GM08714 (cell line): ENCODE data around the gene IQSEC3.
"Not testable (repeated sequence)": the region's sequence is repeated elsewhere in the genome, so short reads cannot be mapped to it uniquely, and the experiment has no call there.

ENCODE experiments used
- H3K4me3 ChIP-seq: fragments of 200-500 bp; sonication (Bioruptor generic); 2 replicates; pipeline ENCODE4 v1.5.1; 2014; ENCODE audit warnings: mild to moderate bottlenecking, low read length, inconsistent platforms
- ZNF274 ChIP-seq: IDR thresholded peaks from 2 replicates; pipeline ENCODE4 v1.6.1; 2012; ENCODE audit warnings: mild to moderate bottlenecking, low read depth, low read length

Gene IQSEC3

GRCh38 chr12:52902-53734, 13.4 kb upstream of the IQSEC3 start:
- H3K4me3 ChIP-seq, result not testable (repeated sequence)

GRCh38 chr12:53735-54730, 12.5 kb upstream of the IQSEC3 start:
- no peak overlapping the region for H3K4me3 ChIP-seq
- TF ChIP-seq ZNF274, result no peak

DNA sequence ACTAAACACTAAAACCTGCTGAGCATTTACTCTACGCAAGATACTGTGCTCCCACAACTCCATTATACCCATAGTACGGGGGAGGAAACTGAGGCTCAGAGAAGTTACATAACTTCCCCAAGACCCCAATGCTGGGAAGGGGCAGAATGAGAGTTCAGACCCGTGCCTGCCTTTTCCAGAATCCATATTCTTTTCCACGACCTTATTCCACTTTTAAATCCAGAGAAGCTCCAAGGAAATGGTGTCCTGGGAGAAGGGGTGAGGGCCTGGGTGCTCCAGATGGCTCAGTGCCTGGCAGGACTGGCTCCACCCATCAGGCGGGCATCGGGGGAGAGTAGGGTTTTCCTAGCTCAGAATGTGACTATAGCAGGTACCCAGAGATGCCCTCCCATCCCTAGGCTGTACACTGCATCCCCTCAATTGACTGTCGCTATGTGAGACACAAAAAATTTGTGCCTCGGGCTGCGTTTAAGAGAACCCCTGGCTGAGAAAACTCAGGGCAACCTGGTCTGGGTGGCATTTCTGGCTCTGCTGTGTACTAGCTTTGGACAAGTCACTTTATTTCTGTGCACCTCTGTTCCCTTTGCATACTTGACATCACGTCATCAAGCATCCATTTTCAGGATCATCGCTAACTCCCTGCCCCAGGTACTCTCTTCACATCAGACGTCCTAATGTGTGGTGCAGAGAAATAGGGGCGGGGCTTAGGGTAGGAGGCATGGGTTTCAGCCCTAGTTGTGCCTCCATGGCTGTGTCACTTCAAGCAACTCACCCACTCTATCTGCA, 11.6 kb upstream of the IQSEC3 start:
- no peak for TF ChIP-seq ZNF274

GRCh38 chr12:56683-57346, 9.8 kb upstream of the IQSEC3 start:
- TF ChIP-seq ZNF274, result no peak
- no peak overlapping the region for H3K4me3 ChIP-seq

More for the DNA sequence above, 11.6 kb upstream of the IQSEC3 start:
- H3K4me3 ChIP-seq, result no peak overlapping the region

DNA sequence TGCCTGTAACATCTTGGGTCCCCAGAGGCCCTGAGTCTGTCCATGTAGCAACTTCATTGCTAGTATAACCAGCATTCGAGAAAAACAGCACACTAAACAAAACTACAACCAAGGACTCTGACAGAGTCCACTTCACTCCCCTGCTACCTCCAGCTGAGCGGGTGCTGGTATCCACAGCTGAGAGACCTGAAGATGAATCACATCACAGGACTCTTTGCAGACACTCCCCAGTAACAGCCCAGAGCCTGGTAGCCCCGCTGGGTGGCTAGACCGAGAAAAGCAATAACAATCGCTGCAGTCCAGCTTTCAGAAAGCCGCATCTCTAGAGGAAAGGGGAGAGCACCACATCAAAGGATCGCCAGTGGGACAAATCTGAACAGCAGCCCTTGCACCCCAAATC, 9.0 kb upstream of the IQSEC3 start:
- no peak overlapping the region for H3K4me3 ChIP-seq
- TF ChIP-seq ZNF274, result no peak

GRCh38 chr12:58832-59231, 7.7 kb upstream of the IQSEC3 start:
- TF ChIP-seq ZNF274, result no peak
- H3K4me3 ChIP-seq, result no peak overlapping the region

DNA sequence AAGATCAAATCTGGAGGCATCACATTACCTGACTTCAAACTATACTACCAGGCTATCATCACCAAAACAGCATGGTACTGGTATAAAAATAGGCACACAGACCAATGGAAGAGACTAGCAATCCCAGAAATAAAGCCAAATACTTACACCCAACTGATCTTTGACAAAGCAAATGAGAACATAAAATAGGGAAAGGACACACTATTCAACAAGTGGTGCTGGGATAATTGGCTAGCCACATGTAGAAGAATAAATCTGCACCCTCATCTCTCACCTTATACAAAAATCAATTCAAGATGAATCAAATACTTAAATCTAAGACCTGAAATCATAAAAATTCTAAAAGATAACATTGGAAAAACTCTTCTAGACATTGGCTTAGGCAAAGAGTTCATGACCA, 4.7 kb upstream of the IQSEC3 start:
- not testable (repeated sequence) for H3K4me3 ChIP-seq

DNA sequence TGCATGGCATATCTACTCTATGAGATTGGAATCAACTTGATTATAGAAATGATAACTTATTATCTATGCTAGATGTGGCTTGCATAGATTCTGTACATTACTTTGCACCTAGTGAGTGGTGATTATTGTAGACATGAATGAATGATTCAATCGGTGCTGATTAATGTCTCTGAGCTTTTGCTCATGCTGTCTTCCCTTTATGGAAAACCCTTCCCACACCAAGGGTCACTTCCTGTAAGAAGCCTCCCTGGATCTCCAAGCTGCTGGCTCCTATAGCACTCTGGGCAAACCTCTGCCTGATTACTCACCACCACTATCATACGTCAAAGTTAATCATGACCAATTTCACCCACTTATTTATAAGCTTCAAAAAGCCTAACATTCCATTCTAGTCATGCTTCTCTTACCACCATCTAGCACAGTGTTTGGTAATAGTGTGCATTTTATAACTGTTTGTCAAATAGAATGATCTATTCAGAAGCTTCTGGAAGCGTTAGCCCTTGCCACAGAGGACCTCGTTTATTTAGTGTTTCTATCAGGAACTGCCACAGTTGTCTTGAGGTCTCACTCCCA, 990 bp upstream of the IQSEC3 start:
- not testable (repeated sequence) for H3K4me3 ChIP-seq

GRCh38 chr12:66782-67504, 376 bp downstream of the IQSEC3 start:
- not testable (repeated sequence) for H3K4me3 ChIP-seq

DNA sequence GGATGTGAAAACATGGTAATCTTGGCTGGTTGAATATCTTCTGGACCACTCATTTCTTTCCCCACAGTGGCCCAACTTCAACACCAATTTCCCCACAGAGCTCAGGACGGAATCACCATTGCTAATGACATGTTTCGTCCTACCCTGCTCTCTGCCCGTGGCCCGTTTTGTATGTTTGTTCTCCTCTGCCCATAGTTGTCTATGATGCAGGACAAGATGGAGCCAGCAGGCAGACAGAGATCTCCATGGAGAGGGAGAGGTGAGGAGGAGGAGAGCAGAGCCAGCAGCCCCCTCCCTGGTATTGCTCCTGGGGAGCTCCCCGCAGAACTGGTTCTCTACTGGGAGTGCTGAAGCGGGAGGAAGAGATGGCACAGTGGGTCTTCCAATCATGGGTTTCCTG, 3.1 kb downstream of the IQSEC3 start:
- H3K4me3 ChIP-seq, result not testable (repeated sequence)

DNA sequence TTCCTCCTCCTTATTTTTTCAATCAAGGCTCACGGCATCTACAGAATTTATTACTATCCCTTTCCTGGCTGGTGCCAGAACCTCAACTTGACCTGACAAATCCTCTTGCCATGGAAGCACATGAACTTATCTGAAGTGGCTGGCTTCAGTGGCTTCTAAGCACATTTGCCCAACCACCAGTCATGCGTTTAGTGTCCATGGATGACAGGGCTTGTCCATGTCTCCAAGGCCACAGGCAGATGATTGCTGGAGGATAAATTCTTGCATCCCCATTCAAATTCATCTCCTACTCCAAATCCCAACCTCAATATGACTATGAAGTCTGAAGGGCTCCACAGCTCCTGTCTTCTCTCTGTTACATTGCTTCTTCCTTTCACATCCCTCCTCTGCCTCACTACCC, 4.0 kb downstream of the IQSEC3 start:
- H3K4me3 ChIP-seq, result not testable (repeated sequence)

GRCh38 chr12:72018-72417, 5.5 kb downstream of the IQSEC3 start:
- H3K4me3 ChIP-seq, result not testable (repeated sequence)

DNA sequence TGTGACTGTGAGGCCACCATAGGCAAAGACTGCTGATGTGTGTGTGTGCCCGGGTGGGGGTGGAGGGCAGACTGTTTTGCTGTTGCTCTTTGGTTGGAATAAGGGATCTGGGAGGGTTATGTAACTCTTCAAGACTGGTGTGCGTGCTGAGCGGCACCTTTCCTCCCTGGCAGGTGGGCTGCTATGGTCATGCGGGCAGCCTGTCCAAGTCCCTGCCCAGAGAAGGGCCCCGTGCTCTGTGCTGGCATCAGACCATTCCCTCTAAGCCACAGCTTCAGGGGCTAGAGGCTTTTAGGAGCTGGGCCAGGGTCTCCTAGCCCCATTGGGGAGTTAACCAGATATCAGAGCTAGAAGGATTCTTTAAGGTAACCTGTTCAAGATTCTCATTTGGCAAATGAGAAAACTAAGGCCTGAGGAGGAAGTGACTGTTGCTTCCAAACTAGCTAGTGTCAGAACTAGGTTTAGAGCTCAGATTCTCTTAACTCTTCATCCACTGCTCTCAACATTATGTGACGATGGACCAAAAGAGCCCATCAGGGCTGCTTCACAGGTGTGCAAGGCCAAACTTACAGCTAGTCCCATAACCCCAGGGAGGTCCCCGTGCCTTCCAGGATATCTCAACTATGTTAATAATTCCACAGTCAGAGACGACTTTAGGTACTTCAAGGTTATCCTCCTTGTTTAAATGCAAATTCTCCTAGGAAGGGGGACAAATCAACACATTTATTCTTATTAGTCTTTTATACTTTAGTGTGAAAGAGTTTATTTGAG, 8.0 kb downstream of the IQSEC3 start:
- not testable (repeated sequence) for H3K4me3 ChIP-seq

DNA sequence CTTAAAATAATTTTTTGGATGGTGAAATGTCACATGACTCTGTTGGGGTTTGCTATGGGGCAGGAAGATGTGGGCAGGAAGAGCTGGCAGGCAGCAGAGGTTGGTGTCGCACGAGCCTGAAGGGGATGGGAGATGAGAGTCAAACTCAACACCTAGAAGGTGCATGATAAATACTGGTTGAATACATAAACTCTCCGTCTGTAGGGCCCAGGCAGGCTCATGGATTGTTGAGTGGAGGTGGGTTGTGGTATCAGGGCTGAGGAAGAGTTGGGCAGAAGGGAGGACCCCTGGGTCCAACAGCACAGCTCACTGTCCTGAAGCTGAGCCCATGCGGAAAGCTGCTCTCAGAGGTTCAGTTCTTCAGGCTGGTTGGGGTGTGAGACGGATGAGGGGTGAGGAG, 9.0 kb downstream of the IQSEC3 start:
- not testable (repeated sequence) for H3K4me3 ChIP-seq

DNA sequence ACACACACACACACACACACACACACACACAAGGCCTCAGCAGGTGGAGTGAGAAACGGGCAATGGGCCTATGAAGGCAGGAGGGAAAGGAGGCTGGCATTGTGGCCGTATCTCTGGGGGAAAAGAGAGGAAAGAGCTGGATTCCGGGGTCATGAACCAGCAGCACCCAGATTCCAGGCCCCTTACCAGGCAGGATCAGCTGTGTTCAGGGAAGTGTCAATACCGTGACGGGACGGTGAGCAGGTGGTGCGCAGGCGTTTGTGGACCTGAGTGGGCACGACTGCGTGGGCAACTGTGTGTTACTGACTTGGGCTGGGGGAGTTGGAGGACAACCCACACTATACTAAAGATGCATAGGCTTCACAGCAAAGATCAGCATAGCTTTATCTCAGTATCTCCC, 9.5 kb downstream of the IQSEC3 start:
- not testable (repeated sequence) for H3K4me3 ChIP-seq

- H3K4me3 ChIP-seq, result not testable (repeated sequence)
Observed at GRCh38 chr12:76551-76950, 10.0 kb downstream of the IQSEC3 start.

DNA sequence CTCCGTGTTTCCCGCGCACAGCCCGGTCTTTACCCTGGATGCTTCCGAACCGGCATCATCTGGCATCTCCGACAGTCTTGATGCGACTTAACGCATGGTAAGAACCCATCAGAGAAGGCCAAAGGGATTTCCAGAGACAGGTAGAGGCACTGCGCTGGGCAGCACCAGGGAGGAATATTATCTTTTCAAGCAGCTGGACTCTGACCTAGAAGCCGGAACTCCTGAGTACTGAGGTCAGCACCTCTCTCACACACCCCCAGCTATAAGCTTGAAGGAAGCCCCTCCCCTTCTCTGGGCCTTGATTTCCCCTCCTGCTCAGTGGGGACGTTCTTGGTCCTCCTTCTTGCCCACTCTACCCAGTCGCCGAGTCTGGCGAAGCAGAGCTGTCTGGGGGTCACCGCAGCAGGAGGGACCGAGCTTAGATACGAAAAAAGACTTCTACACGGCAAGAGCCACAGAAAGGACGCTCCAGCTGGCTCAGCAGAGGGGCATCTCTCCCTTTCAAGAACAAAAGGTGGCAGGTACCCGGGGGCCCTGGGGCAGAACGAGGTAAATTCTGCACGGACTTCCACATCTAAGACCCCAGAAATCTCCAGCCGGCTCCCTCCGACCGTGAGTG, 10.6 kb downstream of the IQSEC3 start:
- not testable (repeated sequence) for H3K4me3 ChIP-seq
